GM18508 (cell line): ENCODE data around the gene CATSPERZ.

Experiments used
- ATAC-seq: cut with Tn5 transposase; IDR thresholded peaks from one replicate; pipeline ENCODE4 v1.9.1; 2021; ENCODE audit warnings: moderate number of reproducible peaks; ENCODE audit not compliant: insufficient read depth, unreplicated experiment

The CATSPERZ gene

DNA sequence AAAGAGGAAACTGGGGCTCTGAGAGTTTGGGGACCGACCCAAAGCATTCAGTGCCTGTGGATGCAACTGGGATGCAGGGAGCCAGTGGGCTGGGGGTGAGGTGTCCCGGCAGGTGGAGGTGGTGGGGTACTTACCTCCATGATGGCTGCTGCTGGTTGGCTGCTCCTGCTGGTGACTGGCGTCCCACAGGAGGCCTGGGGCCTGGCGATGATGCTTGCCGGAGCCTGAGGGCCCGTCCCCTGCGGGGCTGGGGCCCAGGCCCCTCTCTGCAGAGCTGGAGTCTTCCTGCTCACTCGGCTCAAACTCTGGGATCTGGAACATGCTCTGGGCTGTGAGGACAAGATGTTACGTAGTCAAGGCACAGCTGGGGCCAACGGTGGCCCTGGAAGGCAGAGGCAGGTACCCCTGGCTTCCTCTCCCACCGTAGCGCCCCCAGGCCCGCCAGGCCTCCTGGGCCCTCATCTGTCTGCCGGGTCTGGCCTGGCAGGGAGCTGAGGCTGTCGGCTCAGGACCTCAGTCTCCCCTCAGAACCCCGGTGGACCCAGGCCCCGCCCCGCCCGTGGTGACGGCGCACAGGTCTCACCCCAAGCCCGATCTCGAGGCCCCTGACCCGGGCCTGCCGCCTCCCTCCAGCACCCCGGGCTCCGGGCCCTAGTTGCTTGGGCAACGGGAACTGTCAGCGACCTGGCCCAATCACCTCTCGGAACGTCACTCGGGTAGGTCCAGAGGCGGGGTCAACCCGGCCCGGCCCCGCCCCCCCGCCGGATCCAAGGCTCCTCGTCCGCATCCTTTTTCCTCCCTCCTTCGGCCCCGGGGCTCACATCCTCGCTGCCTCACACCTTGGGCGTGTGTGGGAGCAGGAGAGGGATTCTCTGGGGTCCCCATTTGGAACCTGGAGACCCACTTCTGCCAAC lies 15.9 kb upstream of the CATSPERZ start, which contains the start of gene BAD:
Gene BAD (minus strand): TSS at position 618 of the 914 bp plus-strand sequence. CDS start 297 bp downstream, at position 321.
- ATAC-seq: no peak

DNA sequence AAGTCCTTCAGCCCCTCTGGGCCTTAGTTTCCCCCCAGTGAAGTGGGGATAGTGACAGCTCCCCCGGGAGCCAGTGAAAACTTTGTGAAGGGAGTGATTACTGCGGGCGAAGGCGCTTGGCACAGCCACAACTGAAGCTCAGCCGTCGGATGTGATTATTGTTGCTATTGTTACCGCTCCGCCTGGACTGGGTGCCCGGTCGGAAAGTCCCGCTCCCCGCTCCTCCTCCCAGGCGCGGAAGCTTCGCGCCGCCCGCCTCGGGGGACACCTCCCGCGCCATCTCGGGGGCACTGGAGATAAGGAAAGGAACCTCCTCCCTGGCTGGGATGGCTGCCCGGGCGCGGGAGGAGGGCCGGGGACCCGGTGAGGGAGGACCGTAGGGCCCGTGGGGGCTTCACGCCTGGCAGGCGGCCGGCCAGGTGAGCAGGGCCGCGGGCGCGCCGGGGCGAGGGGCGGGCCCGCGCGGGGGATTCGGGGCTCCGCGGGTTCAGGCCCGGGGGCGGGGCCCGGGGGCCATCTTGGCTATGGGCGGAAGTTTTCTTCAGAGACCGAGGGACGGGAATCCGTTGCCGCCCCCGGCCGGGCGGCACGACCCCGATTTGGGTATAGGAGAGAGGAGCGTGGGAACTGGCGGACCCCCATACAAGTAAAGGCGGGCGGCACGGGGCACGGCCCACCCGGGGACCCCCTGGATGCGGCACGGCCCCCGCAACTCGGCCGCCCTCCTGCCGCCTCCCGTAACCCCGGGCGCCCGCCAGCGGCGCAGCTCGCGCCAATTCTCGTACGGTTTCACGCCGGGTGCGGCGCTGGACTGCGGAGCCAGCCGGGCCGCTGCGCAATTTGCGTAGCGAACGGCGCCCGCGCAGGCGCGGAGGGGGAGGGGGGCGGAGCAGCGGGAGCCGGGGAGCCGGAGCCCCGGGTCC lies 14.9 kb upstream of the CATSPERZ start, which contains the start of gene GPR137:
Gene GPR137 (plus strand): TSS at position 887 of the 923 bp plus-strand sequence. CDS start 677 bp downstream, outside the sequence.
- no peak for ATAC-seq

DNA sequence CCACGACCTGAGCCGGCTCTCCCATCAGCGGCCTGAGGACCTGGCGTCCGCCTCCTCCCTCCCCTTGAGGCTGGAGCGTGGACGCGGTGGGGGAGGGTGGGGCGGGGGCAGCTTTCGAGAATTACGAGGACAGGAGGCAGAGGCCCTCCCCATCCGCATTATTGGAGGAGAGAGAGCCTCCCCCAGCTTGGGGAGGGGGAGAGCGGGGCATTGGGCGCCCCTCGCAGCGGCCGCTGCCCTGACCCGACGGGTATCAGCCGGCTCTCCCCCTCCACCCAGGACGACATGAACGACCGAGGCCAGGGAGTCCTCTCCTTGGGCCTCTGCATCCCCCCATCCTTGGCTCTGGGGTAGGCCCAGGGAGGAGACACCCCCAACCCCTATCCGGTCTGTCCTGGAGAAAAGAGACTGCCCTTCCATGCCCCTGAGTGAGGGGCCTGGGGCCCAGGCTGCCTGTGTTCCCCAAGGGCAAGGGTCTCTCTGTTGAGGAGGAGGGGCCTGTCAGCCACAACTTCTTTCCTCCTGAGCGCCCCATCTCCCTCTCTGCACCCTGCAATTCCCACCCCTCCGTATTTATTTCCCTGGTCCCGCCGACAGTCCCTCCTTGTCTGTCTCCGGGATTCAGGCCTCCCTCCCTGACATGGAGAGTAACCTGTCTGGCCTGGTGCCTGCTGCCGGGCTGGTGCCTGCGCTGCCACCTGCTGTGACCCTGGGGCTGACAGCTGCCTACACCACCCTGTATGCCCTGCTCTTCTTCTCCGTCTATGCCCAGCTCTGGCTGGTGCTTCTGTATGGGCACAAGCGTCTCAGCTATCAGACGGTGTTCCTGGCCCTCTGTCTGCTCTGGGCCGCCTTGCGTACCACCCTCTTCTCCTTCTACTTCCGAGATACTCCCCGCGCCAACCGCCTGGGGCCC lies 14.0 kb upstream of the CATSPERZ start:
- no peak for ATAC-seq

DNA sequence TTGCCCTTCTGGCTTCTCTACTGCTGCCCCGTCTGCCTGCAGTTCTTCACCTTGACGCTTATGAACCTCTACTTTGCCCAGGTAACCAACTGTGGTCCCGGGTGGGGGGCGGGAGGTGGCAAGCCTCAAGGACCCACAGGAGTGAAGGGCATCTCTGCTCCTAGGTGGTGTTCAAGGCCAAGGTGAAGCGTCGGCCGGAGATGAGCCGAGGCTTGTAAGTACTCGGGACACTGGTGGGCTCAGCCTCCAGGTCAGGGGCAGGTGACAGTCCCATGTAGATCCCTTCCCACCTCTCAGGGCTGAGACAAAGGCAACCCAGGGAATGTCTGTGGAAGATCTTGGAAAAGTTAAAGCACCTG lies 13.4 kb upstream of the CATSPERZ start:
- no peak for ATAC-seq

DNA sequence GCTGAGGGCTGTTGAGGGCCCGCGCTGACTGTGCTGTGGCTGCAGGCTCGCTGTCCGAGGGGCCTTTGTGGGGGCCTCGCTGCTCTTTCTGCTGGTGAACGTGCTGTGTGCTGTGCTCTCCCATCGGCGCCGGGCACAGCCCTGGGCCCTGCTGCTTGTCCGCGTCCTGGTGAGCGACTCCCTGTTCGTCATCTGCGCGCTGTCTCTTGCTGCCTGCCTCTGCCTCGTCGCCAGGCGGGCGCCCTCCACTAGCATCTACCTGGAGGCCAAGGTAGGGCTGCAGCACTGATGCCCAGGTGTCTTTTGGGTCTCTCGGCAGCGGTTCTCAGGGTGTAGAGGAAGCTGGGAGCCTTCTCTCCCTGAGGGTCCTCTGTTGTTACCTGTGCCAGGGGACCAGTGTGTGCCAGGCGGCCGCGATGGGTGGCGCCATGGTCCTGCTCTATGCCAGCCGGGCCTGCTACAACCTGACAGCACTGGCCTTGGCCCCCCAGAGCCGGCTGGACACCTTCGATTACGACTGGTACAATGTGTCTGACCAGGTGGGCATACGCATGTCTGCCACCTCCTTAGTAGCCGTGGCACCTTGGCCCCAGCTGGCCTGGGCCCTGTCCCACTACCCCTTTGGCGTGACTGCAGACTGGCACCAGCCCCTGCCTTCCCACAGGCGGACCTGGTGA lies 12.3 kb upstream of the CATSPERZ start:
- no peak for ATAC-seq

DNA sequence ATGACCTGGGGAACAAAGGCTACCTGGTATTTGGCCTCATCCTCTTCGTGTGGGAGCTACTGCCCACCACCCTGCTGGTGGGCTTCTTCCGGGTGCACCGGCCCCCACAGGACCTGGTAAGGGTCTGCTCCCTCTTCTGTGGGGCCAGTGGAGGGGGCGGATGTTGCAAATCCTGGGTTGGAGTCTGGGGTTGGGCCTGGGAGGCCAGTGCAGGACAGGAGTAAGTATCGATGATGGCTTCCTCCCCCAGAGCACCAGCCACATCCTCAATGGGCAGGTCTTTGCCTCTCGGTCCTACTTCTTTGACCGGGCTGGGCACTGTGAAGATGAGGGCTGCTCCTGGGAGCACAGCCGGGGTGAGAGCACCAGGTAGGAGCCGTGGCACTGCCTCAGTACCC lies 11.8 kb upstream of the CATSPERZ start:
- ATAC-seq: no peak

DNA sequence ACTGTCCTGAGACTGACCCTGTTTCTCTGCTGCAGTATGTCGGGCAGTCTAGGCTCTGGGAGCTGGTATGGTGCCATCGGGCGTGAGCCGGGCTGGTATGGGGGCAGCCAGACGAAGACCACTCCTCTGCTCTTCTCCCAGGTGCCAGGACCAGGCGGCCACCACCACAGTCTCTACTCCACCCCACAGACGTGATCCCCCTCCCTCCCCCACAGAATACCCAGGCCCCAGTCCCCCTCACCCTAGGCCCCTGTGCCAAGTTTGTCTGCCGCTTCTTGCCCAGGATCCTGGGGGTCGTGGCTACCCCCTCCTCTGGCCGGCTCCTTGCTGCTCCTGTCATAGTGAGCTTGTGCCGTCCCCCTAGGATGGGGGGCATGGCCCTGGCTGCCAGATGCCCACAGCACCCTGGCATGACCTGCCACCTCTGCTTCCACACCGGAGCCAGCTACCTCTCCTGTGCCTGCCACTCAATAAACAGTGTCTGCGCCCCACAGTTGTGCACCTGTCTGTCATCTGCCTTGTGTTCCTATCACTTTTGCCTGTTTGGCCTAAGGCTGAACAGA lies 11.1 kb upstream of the CATSPERZ start:
- ATAC-seq: no peak

DNA sequence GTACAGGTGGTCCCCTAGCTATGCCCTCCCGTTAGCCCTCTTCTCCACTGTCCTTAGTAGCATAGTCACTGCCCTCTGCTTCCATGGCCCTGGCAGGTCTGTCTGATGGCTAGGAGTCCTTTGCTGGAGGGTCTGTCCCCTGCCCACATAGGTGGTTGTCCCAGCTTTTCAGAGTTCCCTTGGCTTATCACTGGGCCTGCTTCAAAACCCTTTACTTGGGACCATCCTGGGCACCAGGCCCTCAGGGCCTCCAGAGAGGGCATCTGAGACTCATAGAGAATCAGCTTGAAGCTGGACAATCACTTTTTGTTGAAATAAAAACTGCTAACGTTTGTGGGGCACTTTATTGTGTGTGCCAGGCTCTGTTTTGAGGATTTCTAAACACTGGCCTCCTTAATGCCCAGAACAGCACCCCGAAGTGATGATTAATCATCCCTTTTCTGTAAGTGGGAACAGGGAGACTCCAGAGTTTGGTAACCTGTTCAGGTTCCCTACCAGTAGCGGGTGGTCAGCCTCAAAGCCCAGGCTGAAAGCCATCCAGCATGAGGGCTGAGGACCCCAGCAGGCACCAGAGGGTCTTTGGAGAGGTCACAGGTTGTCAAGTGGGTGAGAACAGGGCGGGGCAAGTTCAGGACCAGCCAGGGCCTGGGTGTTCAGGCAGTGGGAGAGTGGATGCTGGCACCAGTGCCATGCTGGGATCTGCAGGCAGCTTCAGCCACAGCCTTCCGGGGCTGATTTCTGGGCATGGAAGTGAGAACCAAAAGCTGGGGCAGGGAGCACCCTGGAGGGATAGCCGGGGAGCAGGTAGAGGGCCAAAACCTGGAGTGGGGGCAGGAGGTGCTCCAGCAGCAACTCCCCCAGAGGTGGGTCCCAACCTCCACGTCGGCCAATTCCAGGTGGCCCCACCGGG lies 9.6 kb upstream of the CATSPERZ start:
- no peak for ATAC-seq

DNA sequence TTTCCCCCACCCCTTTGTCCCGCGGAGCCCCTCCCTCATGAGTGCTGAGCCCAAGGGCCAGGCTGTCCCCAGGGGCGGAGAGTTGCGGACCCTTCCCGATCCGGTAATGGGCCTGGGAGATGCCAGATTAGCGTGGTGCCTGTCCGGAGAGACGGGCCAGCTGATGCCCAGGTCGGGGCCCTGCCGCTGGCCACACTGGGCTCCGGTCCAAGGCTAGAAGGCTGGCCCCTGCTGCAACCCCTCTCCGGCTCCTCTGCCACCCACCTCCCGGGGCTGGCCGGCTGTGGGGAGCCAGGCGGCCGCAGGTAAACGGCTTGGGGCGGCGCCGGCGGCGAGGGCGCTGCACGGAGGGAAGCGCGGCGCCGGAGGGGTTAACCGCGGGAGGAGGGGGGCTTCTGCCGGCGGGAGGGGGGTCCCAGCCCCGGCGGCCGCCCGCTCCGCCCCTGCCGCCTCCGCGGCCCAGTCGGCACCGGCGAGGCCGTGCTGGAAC lies 8.9 kb upstream of the CATSPERZ start, which contains the start of gene KCNK4:
Gene KCNK4 (plus strand): TSS at position 41 of the 490 bp plus-strand sequence. CDS start 1,717 bp downstream, outside the sequence.
- ATAC-seq: no peak

DNA sequence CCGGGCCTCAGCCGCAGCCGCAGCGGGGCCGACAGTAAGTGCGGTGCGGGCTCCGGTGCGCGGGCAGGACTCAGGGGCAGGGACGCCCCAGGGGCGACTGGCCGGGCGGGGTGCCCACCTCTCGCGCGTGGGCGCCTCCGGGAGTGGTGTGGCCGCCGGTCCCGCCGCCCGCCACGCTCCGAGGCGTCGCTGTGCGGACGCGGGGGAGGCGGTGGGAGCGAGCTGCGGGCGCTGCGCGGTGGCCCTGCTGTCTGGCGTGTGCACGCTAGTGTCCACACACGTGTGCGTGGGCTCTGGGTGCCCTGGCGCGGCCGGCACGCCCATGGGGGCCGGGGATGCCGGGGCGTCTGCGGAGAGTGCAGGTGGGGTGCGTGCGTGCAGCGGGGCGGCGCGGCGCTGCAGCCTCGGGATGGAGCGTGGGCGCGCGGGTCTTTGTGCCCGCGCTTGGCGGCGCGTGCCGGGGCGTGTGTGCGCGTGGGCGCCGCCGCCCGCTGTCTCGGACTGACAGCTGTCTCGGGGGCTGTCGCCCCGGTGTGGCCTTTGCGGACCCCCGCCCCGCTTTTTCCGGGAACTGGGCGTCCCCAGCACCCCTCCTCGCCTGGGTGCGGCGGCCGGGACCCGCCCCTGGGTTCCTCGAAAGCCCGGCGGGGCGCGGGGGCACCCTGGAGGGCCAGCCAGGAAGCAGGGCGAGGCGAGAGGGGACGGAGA lies 8.3 kb upstream of the CATSPERZ start:
- no peak for ATAC-seq

DNA sequence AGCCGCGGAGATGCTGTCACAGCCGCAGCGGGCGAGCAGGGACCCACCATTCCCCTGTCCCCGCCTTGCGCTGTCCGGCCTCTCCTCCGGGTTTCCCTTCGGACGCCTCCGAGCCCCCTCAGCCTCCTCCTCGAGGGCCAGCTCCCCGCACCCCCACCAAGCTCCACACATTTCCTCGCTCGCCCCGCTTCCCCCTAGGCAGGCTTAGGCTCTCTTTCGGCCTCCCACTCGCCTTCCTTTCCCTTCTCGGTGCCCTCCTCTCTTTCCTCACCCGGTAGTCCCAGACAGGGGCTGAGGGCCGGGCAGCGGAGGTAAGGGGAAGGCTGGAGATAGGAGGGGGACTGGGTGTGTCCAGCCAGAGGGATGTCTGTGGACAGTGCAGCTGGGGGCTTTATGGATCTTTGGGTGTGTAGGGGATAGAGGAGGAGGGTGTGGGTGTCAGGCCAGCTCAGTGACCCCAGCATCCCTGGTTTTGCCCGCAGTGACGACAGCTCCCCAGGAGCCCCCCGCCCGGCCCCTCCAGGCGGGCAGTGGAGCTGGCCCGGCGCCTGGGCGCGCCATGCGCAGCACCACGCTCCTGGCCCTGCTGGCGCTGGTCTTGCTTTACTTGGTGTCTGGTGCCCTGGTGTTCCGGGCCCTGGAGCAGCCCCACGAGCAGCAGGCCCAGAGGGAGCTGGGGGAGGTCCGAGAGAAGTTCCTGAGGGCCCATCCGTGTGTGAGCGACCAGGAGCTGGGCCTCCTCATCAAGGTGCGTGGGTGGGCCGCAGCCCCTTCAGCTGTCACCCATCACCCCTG lies 7.5 kb upstream of the CATSPERZ start:
- no peak for ATAC-seq

DNA sequence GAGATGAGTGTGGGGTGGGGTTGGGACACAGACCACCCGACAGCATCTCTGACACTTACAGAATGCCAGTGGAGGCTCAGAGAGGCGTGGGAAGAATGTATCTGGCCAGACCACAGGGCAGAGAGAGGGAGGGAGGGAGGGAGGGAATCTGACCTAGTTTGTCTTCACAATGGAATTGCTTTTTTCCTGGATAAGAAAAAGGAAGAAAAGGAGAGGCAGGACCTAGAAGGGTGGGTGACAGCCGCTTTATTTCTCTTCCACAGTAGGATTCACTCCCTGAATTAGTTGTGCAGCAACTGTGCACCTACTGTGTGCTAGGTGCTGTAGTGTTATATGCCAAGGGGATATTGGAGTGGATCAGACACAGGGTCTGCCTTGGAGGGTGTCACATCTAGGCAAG lies 5.4 kb upstream of the CATSPERZ start:
- ATAC-seq: no peak

DNA sequence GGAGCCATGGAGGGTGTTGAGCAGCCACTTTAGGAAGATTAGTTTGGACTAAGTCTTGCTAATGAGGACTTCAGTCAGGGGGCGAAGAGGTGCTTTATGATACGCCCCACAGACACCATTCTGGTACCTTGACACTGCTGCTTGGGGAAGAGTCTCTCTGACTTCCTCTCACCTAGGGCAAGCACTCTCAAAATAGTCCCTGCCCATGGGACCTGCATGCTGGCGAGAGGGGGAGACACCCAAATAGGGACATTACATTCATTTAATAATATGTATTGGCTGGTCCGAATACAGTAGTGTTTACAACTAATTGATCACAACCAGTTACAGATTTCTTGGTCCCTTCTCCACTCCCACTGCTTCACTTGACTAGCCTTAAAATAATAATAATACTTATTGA lies 4.4 kb upstream of the CATSPERZ start:
- ATAC-seq: no peak

DNA sequence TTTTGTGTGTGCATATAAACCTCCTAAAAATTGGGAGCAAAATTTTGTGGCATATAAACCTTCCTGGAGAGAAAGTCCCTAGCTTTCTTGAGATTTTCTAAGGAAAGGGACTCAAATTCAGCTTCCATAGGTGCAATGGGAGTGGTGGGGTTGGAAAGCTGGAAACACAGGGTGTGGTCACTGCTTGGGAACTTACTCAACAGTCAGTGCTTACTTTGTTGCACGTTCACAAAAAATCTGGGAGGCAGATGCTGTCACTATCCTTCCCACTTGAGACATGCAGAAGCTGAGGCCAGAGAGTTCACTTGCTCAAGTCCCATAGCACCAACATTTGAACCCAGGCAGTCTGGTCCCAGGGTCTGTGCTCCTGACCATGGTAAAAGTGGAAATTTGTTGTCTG lies 3.9 kb upstream of the CATSPERZ start:
- no peak for ATAC-seq

DNA sequence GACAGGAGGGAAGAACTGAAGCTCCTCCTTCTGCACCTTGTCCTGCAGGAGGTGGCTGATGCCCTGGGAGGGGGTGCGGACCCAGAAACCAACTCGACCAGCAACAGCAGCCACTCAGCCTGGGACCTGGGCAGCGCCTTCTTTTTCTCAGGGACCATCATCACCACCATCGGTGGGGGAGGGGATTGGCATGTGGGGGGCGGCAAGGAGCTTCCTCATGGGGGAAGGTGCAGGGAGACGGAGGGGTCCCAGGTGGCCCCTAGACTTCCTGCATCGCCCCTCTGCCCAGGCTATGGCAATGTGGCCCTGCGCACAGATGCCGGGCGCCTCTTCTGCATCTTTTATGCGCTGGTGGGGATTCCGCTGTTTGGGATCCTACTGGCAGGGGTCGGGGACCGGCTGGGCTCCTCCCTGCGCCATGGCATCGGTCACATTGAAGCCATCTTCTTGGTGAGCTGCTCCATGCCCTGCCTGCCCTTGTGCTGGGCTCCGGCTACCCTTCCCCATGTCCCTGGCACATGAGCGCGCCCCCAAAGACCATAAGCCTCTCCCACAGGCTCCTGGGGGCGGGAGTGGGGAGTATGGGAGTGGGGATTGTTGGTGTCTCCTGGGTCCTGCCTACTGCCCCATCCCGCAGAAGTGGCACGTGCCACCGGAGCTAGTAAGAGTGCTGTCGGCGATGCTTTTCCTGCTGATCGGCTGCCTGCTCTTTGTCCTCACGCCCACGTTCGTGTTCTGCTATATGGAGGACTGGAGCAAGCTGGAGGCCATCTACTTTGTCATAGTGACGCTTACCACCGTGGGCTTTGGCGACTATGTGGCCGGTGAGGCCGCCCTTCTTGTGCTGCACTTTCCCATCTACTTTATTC lies 3.1 kb upstream of the CATSPERZ start:
- no peak for ATAC-seq
